ENCODE results near the gene ITGA2. TPM values are rescaled to one million over a fixed set of nuclear protein-coding genes. Genes with fewer than 3 reads are reported as not detected.
A peak's percentile ranks its signal among the peaks of the same experiment; 100 is the strongest.

ITGA2 gene
- total and polyA plus RNA-seq, 2 donors, result 3.5 to 4.1 TPM

- WGBS, result 95% methylated on average over 6 of the region's 6 CpGs
These were observed 33.9 kb downstream of the ITGA2 start for GRCh38 chr5:53022930-53023511.

GRCh38 chr5:53023969-53024368 is 34.8 kb downstream of the ITGA2 start:
- H3K27me3 ChIP-seq (ENCODE audit: control insufficient read depth in 2 of 2, insufficient read depth in 1 of 2, low read length in 1 of 2), result no peaks in the 10 kb centered on the region
- H3K4me3 ChIP-seq (ENCODE audit: low read length in 2 of 2), result no peak overlapping the region
- DNase-seq (ENCODE audit: low read depth in 6 of 9, low spot score in 9 of 9), result no peak
- no peaks in the 10 kb centered on the region for H3K36me3 ChIP-seq (ENCODE audit: control insufficient read depth in 2 of 2, insufficient read depth in 2 of 2, low read length in 1 of 2)
- no peaks in the 10 kb centered on the region for H3K4me1 ChIP-seq (ENCODE audit: control insufficient read depth in 2 of 2, insufficient read depth in 2 of 2, low read length in 2 of 2)
- no peaks in the 10 kb centered on the region for H3K9me3 ChIP-seq (ENCODE audit: control insufficient read depth in 2 of 2, insufficient read depth in 1 of 2, low read length in 1 of 2)
- no peak overlapping the region for H3K27ac ChIP-seq (ENCODE audit: low read depth in 1 of 2, low read length in 1 of 2)
- 89% methylated on average over 2 of the region's 2 CpGs for WGBS

More at GRCh38 chr5:53022930-53023511, 33.9 kb downstream of the ITGA2 start:
- Histone ChIP-seq H3K4me3 (ENCODE audit: low read length in 2 of 2) (no peak overlapping the region), H3K4me1 (ENCODE audit: control insufficient read depth in 2 of 2, insufficient read depth in 2 of 2, low read length in 2 of 2) (no peaks in the 10 kb centered on the region), H3K36me3 (ENCODE audit: control insufficient read depth in 2 of 2, insufficient read depth in 2 of 2, low read length in 1 of 2) (no peaks in the 10 kb centered on the region), H3K9me3 (ENCODE audit: control insufficient read depth in 2 of 2, insufficient read depth in 1 of 2, low read length in 1 of 2) (no peaks in the 10 kb centered on the region), H3K27me3 (ENCODE audit: control insufficient read depth in 2 of 2, insufficient read depth in 1 of 2, low read length in 1 of 2) (no peaks in the 10 kb centered on the region), H3K27ac (ENCODE audit: low read depth in 1 of 2, low read length in 1 of 2) (no peak overlapping the region)
- no peak for DNase-seq (ENCODE audit: low read depth in 6 of 9, low spot score in 9 of 9)

- H3K4me1 ChIP-seq (ENCODE audit: control insufficient read depth in 2 of 2, insufficient read depth in 2 of 2, low read length in 2 of 2), result no peaks in the 10 kb centered on the region
- no peaks in the 10 kb centered on the region for H3K9me3 ChIP-seq (ENCODE audit: control insufficient read depth in 2 of 2, insufficient read depth in 1 of 2, low read length in 1 of 2)
- no peaks in the 10 kb centered on the region for H3K36me3 ChIP-seq (ENCODE audit: control insufficient read depth in 2 of 2, insufficient read depth in 2 of 2, low read length in 1 of 2)
- H3K4me3 ChIP-seq (ENCODE audit: low read length in 2 of 2), result no peak overlapping the region
- WGBS, result 80% methylated on average over 4 of the region's 4 CpGs
- DNase-seq (ENCODE audit: low read depth in 6 of 9, low spot score in 9 of 9), result no peak
- no peaks in the 10 kb centered on the region for H3K27me3 ChIP-seq (ENCODE audit: control insufficient read depth in 2 of 2, insufficient read depth in 1 of 2, low read length in 1 of 2)
- no peak overlapping the region for H3K27ac ChIP-seq (ENCODE audit: low read depth in 1 of 2, low read length in 1 of 2)
These were observed 35.4 kb downstream of the ITGA2 start for GRCh38 chr5:53024535-53024934.

GRCh38 chr5:53025487-53025886 is 36.3 kb downstream of the ITGA2 start:
- DNase-seq (ENCODE audit: low read depth in 6 of 9, low spot score in 9 of 9), result no peak
- Histone ChIP-seq H3K36me3 (ENCODE audit: control insufficient read depth in 2 of 2, insufficient read depth in 2 of 2, low read length in 1 of 2) (no peaks in the 10 kb centered on the region), H3K9me3 (ENCODE audit: control insufficient read depth in 2 of 2, insufficient read depth in 1 of 2, low read length in 1 of 2) (no peaks in the 10 kb centered on the region), H3K4me1 (ENCODE audit: control insufficient read depth in 2 of 2, insufficient read depth in 2 of 2, low read length in 2 of 2) (no peaks in the 10 kb centered on the region), H3K27me3 (ENCODE audit: control insufficient read depth in 2 of 2, insufficient read depth in 1 of 2, low read length in 1 of 2) (no peaks in the 10 kb centered on the region), H3K4me3 (ENCODE audit: low read length in 2 of 2) (no peak overlapping the region), H3K27ac (ENCODE audit: low read depth in 1 of 2, low read length in 1 of 2) (no peak overlapping the region)
- 89% methylated on average over 5 of the region's 5 CpGs for WGBS

- no peaks in the 10 kb centered on the region for H3K9me3 ChIP-seq (ENCODE audit: control insufficient read depth in 2 of 2, insufficient read depth in 1 of 2, low read length in 1 of 2)
- H3K4me1 ChIP-seq (ENCODE audit: control insufficient read depth in 2 of 2, insufficient read depth in 2 of 2, low read length in 2 of 2), result peaks cover 4% of the 10 kb centered on the region in 2 donors
- DNase-seq (ENCODE audit: low read depth in 6 of 9, low spot score in 9 of 9), result no peak
- H3K4me3 ChIP-seq (ENCODE audit: low read length in 2 of 2), result no peak overlapping the region
- 84% methylated on average over 4 of the region's 4 CpGs for WGBS
- peak overlapping the region in 1 of 2 donors; percentile 7 for H3K27ac ChIP-seq (ENCODE audit: low read depth in 1 of 2, low read length in 1 of 2)
- H3K36me3 ChIP-seq (ENCODE audit: control insufficient read depth in 2 of 2, insufficient read depth in 2 of 2, low read length in 1 of 2), result no peaks in the 10 kb centered on the region
- H3K27me3 ChIP-seq (ENCODE audit: control insufficient read depth in 2 of 2, insufficient read depth in 1 of 2, low read length in 1 of 2), result no peaks in the 10 kb centered on the region
These were observed 38.8 kb downstream of the ITGA2 start for GRCh38 chr5:53027913-53028312.

GRCh38 chr5:53029608-53030007 is 40.5 kb downstream of the ITGA2 start:
- no peak for DNase-seq (ENCODE audit: low read depth in 6 of 9, low spot score in 9 of 9)
- no peaks in the 10 kb centered on the region for H3K27me3 ChIP-seq (ENCODE audit: control insufficient read depth in 2 of 2, insufficient read depth in 1 of 2, low read length in 1 of 2)
- 89% methylated on average over 1 of the region's 1 CpG for WGBS
- H3K27ac ChIP-seq (ENCODE audit: low read depth in 1 of 2, low read length in 1 of 2), result peak overlapping the region in 1 of 2 donors; percentile 5
- H3K36me3 ChIP-seq (ENCODE audit: control insufficient read depth in 2 of 2, insufficient read depth in 2 of 2, low read length in 1 of 2), result no peaks in the 10 kb centered on the region
- no peaks in the 10 kb centered on the region for H3K9me3 ChIP-seq (ENCODE audit: control insufficient read depth in 2 of 2, insufficient read depth in 1 of 2, low read length in 1 of 2)
- H3K4me1 ChIP-seq (ENCODE audit: control insufficient read depth in 2 of 2, insufficient read depth in 2 of 2, low read length in 2 of 2), result peaks cover 4% of the 10 kb centered on the region in 2 donors
- H3K4me3 ChIP-seq (ENCODE audit: low read length in 2 of 2), result no peak overlapping the region

GRCh38 chr5:53030893-53031292 is 41.7 kb downstream of the ITGA2 start:
- Histone ChIP-seq H3K4me3 (ENCODE audit: low read length in 2 of 2) (no peak overlapping the region), H3K9me3 (ENCODE audit: control insufficient read depth in 2 of 2, insufficient read depth in 1 of 2, low read length in 1 of 2) (no peaks in the 10 kb centered on the region), H3K4me1 (ENCODE audit: control insufficient read depth in 2 of 2, insufficient read depth in 2 of 2, low read length in 2 of 2) (peaks cover 4% of the 10 kb centered on the region in 2 donors), H3K27me3 (ENCODE audit: control insufficient read depth in 2 of 2, insufficient read depth in 1 of 2, low read length in 1 of 2) (no peaks in the 10 kb centered on the region), H3K36me3 (ENCODE audit: control insufficient read depth in 2 of 2, insufficient read depth in 2 of 2, low read length in 1 of 2) (no peaks in the 10 kb centered on the region), H3K27ac (ENCODE audit: low read depth in 1 of 2, low read length in 1 of 2) (no peak overlapping the region)
- DNase-seq (ENCODE audit: low read depth in 6 of 9, low spot score in 9 of 9), result no peak
- 96% methylated on average over 2 of the region's 2 CpGs for WGBS

GRCh38 chr5:53031695-53032096 is 42.5 kb downstream of the ITGA2 start:
- Histone ChIP-seq H3K4me3 (ENCODE audit: low read length in 2 of 2) (no peak overlapping the region), H3K4me1 (ENCODE audit: control insufficient read depth in 2 of 2, insufficient read depth in 2 of 2, low read length in 2 of 2) (peaks cover 4% of the 10 kb centered on the region in 2 donors), H3K9me3 (ENCODE audit: control insufficient read depth in 2 of 2, insufficient read depth in 1 of 2, low read length in 1 of 2) (no peaks in the 10 kb centered on the region), H3K27ac (ENCODE audit: low read depth in 1 of 2, low read length in 1 of 2) (peak overlapping the region in 1 of 2 donors; percentile 41), H3K27me3 (ENCODE audit: control insufficient read depth in 2 of 2, insufficient read depth in 1 of 2, low read length in 1 of 2) (no peaks in the 10 kb centered on the region), H3K36me3 (ENCODE audit: control insufficient read depth in 2 of 2, insufficient read depth in 2 of 2, low read length in 1 of 2) (no peaks in the 10 kb centered on the region)
- 22% methylated on average over 4 of the region's 4 CpGs for WGBS
- DNase-seq (ENCODE audit: low read depth in 6 of 9, low spot score in 9 of 9), result peak in 2 of 9 donors; percentile 11 to 28

GRCh38 chr5:53032188-53032587 is 43.0 kb downstream of the ITGA2 start:
- Histone ChIP-seq H3K9me3 (ENCODE audit: control insufficient read depth in 2 of 2, insufficient read depth in 1 of 2, low read length in 1 of 2) (no peaks in the 10 kb centered on the region), H3K4me3 (ENCODE audit: low read length in 2 of 2) (no peak overlapping the region), H3K27me3 (ENCODE audit: control insufficient read depth in 2 of 2, insufficient read depth in 1 of 2, low read length in 1 of 2) (no peaks in the 10 kb centered on the region), H3K36me3 (ENCODE audit: control insufficient read depth in 2 of 2, insufficient read depth in 2 of 2, low read length in 1 of 2) (no peaks in the 10 kb centered on the region), H3K4me1 (ENCODE audit: control insufficient read depth in 2 of 2, insufficient read depth in 2 of 2, low read length in 2 of 2) (peaks cover 4% of the 10 kb centered on the region in 2 donors), H3K27ac (ENCODE audit: low read depth in 1 of 2, low read length in 1 of 2) (no peak overlapping the region)
- no peak for DNase-seq (ENCODE audit: low read depth in 6 of 9, low spot score in 9 of 9)
- WGBS, result 47% methylated on average over 2 of the region's 2 CpGs

All from thymus (tissue), 11 donors.